SK-N-SH (cell line): ENCODE data around the gene VIM.

Experiments used
- CTCF ChIP-seq: fragments of 200-600 bp; sonication (generic); IDR thresholded peaks from 2 replicates; pipeline ENCODE4 v1.6.1; 2017; ENCODE audit warnings: antibody characterized with exemption, mild to moderate bottlenecking, moderate library complexity
- EP300 ChIP-seq, 2 experiments: IDR thresholded peaks; 2 replicates each; pipeline versions ENCODE4 v1.4.0 to v1.6.1; 2012; ENCODE audit warnings: borderline replicate concordance in 1 of 2, low read depth in 1 of 2, low read length in 1 of 2
- MAX ChIP-seq: IDR thresholded peaks from 2 replicates; pipeline ENCODE4 v1.4.0; 2012; ENCODE audit warnings: low read depth
- MEF2A ChIP-seq: IDR thresholded peaks from 2 replicates; pipeline ENCODE4 v1.4.0; 2012; ENCODE audit warnings: low read depth, borderline replicate concordance
- NFIC ChIP-seq: IDR thresholded peaks from 2 replicates; pipeline ENCODE4 v1.4.0; 2012; ENCODE audit warnings: borderline replicate concordance
- POLR2AphosphoS5 ChIP-seq: IDR thresholded peaks from 2 replicates; pipeline ENCODE4 v1.6.1; 2012; ENCODE audit warnings: low read depth, low read length
- RAD21 ChIP-seq: IDR thresholded peaks from 2 replicates; pipeline ENCODE4 v1.6.1; 2012; ENCODE audit warnings: mild to moderate bottlenecking, low read length
- TCF12 ChIP-seq: IDR thresholded peaks from 2 replicates; pipeline ENCODE4 v1.4.0; 2012
- ZBTB33 ChIP-seq: IDR thresholded peaks from 2 replicates; pipeline ENCODE4 v1.4.0; 2012; ENCODE audit warnings: low read depth, borderline replicate concordance

GRCh38 chr10:17179002-17179401 lies 49.0 kb upstream of the VIM start:
- TF ChIP-seq ZBTB33: no peak
- 0 out of 2 replicates have a peak, but pooled peaks have one; percentile 26 for TF ChIP-seq MEF2A
- no peak for TF ChIP-seq TCF12
- no peak for TF ChIP-seq NFIC
- TF ChIP-seq RAD21: no peak
- TF ChIP-seq EP300 (IDR thresholded peaks at IDR 0.05; ENCODE audit: borderline replicate concordance in 1 of 2, low read depth in 1 of 2, low read length in 1 of 2): no peak
- TF ChIP-seq MAX: no peak
- no peak for TF ChIP-seq POLR2AphosphoS5
- no peak for TF ChIP-seq CTCF
